HEK293 (cell line): ENCODE results near the gene GLRA3.

Experiments used
- CTCF ChIA-PET: fragments of 350-600 bp; formaldehyde crosslinking; extraction: SDS; loops from one replicate; lab custom pipeline; 2021; ENCODE audit warnings: antibody characterized with exemption; lab: Yijun Ruan, JAX
- POLR2A ChIA-PET: fragments of 300-600 bp; formaldehyde crosslinking; extraction: SDS; loops from one replicate; lab custom pipeline; 2020; ENCODE audit warnings: antibody characterized with exemption, inconsistent platforms; lab: Yijun Ruan, JAX
- H3K27ac ChIP-seq: fragments of 200-500 bp; sonication (Bioruptor generic); 2 replicates; pipeline ENCODE4 v1.5.1; 2014; ENCODE audit warnings: low read depth, low read length, control low read depth, inconsistent platforms; ENCODE audit errors: extremely low read depth
- H3K36me3 ChIP-seq, 2 experiments: fragments of 200-500 bp in 1 of 2; sonication (Bioruptor generic) in 1 of 2; 1 replicate in 1 of 2; 2 replicates in 1 of 2; pipeline ENCODE4 v1.5.1; 2014 to 2017; ENCODE audit warnings: inconsistent platforms in 2 of 2, low read length in 2 of 2; ENCODE audit not compliant: control insufficient read depth in 2 of 2, insufficient read depth in 1 of 2
- H3K4me1 ChIP-seq: fragments of 200-500 bp; sonication (Bioruptor generic); 2 replicates; pipeline ENCODE4 v1.5.1; 2014; ENCODE audit warnings: mild to moderate bottlenecking, low read length, inconsistent platforms; ENCODE audit not compliant: control insufficient read depth, insufficient read depth
- H3K4me3 ChIP-seq: 2 replicates; pipeline ENCODE4 v1.5.1; 2011; ENCODE audit warnings: low read depth, mild to moderate bottlenecking, control low read depth, low read length, moderate library complexity
- H3K9me3 ChIP-seq: fragments of 200-500 bp; sonication (Bioruptor generic); 2 replicates; pipeline ENCODE4 v1.5.1; 2014; ENCODE audit warnings: low read depth, low read length, inconsistent platforms; ENCODE audit not compliant: control insufficient read depth, insufficient read depth
- BCL11A ChIP-seq: fragments of 450-650 bp; formaldehyde crosslinking; IDR thresholded peaks from 2 replicates; pipeline ENCODE4 v1.5.1; 2016; ENCODE audit warnings: low read depth, missing biosample characterization, missing genetic modification characterization
- BCL6B ChIP-seq: fragments of 450-650 bp; formaldehyde crosslinking; IDR thresholded peaks from 2 replicates; pipeline ENCODE4 v1.5.1; 2017; ENCODE audit warnings: missing biosample characterization, missing genetic modification characterization
- KLF10 ChIP-seq: fragments of 450-650 bp; IDR thresholded peaks from 2 replicates; pipeline ENCODE4 v1.5.1; 2018; ENCODE audit warnings: missing biosample characterization, mild to moderate bottlenecking, missing genetic modification characterization
- OVOL3 ChIP-seq: fragments of 450-650 bp; formaldehyde crosslinking; IDR thresholded peaks from 2 replicates; pipeline ENCODE4 v1.5.1; 2016; ENCODE audit warnings: missing biosample characterization, missing genetic modification characterization
- SP2 ChIP-seq: fragments of 450-650 bp; formaldehyde crosslinking; IDR thresholded peaks from 2 replicates; pipeline ENCODE4 v1.5.1; 2016; ENCODE audit warnings: missing biosample characterization, missing genetic modification characterization
- ZBTB7A ChIP-seq: fragments of 450-650 bp; formaldehyde crosslinking; IDR thresholded peaks from 2 replicates; pipeline ENCODE4 v1.5.1; 2016; ENCODE audit warnings: low read depth, missing biosample characterization, missing genetic modification characterization
- ZNF157 ChIP-seq: fragments of 450-650 bp; formaldehyde crosslinking; IDR thresholded peaks from 2 replicates; pipeline ENCODE4 v1.5.1; 2016; ENCODE audit warnings: missing biosample characterization, missing genetic modification characterization
- ZNF2 ChIP-seq: fragments of 450-650 bp; formaldehyde crosslinking; IDR thresholded peaks from 2 replicates; pipeline ENCODE4 v1.5.1; 2016; ENCODE audit warnings: missing biosample characterization, missing genetic modification characterization
- ZNF214 ChIP-seq: fragments of 450-650 bp; formaldehyde crosslinking; IDR thresholded peaks from 2 replicates; pipeline ENCODE4 v1.5.1; 2017; ENCODE audit warnings: missing biosample characterization, mild to moderate bottlenecking, missing genetic modification characterization, borderline replicate concordance
- ZNF23 ChIP-seq: fragments of 450-650 bp; formaldehyde crosslinking; IDR thresholded peaks from 2 replicates; pipeline ENCODE4 v1.5.1; 2016; ENCODE audit warnings: missing biosample characterization, missing genetic modification characterization, borderline replicate concordance
- ZNF239 ChIP-seq: fragments of 450-650 bp; formaldehyde crosslinking; IDR thresholded peaks from 2 replicates; pipeline ENCODE4 v1.5.1; 2016; ENCODE audit warnings: missing biosample characterization, missing genetic modification characterization
- ZNF24 ChIP-seq: fragments of 450-650 bp; formaldehyde crosslinking; IDR thresholded peaks from 2 replicates; pipeline ENCODE4 v1.5.1; 2016; ENCODE audit warnings: missing biosample characterization, missing genetic modification characterization
- ZNF529 ChIP-seq: fragments of 450-650 bp; formaldehyde crosslinking; IDR thresholded peaks from 2 replicates; pipeline ENCODE4 v1.5.1; 2017; ENCODE audit warnings: missing genetic modification characterization, missing biosample characterization; ENCODE audit not compliant: insufficient replicate concordance
- ZNF549 ChIP-seq: fragments of 450-650 bp; IDR thresholded peaks from 2 replicates; pipeline ENCODE4 v1.5.1; 2018; ENCODE audit warnings: missing biosample characterization, missing genetic modification characterization, mild to moderate bottlenecking, inconsistent platforms, moderate library complexity
- ZNF560 ChIP-seq: fragments of 450-650 bp; formaldehyde crosslinking; IDR thresholded peaks from 2 replicates; pipeline ENCODE4 v1.5.1; 2017; ENCODE audit warnings: missing biosample characterization, missing genetic modification characterization, borderline replicate concordance
- ZNF596 ChIP-seq: fragments of 450-650 bp; IDR thresholded peaks from 2 replicates; pipeline ENCODE4 v1.5.0; 2018; ENCODE audit warnings: missing biosample characterization, mild to moderate bottlenecking, missing genetic modification characterization, moderate library complexity
- ZNF621 ChIP-seq: fragments of 450-650 bp; formaldehyde crosslinking; IDR thresholded peaks from 2 replicates; pipeline ENCODE4 v1.5.1; 2017; ENCODE audit warnings: missing biosample characterization, missing genetic modification characterization
- ZNF626 ChIP-seq: fragments of 450-650 bp; sonication (Bioruptor Pico); formaldehyde crosslinking; IDR thresholded peaks from 2 replicates; pipeline ENCODE4 v1.5.1; 2018; ENCODE audit warnings: missing biosample characterization, missing genetic modification characterization, inconsistent platforms
- ZNF670 ChIP-seq: fragments of 450-650 bp; formaldehyde crosslinking; IDR thresholded peaks from 2 replicates; pipeline ENCODE4 v1.5.1; 2016; ENCODE audit warnings: missing biosample characterization, missing genetic modification characterization, low read depth
- ZNF677 ChIP-seq: fragments of 450-650 bp; IDR thresholded peaks from 2 replicates; pipeline ENCODE4 v1.5.0; 2018; ENCODE audit warnings: missing biosample characterization, mild to moderate bottlenecking, missing genetic modification characterization, moderate library complexity
- ZNF837 ChIP-seq: fragments of 450-650 bp; formaldehyde crosslinking; IDR thresholded peaks from 2 replicates; pipeline ENCODE4 v1.5.1; 2016; ENCODE audit warnings: missing biosample characterization, missing genetic modification characterization
- ZSCAN4 ChIP-seq: fragments of 450-650 bp; formaldehyde crosslinking; IDR thresholded peaks from 2 replicates; pipeline ENCODE4 v1.5.1; 2017; ENCODE audit warnings: missing biosample characterization, missing genetic modification characterization
- TF ChIP-seq, protein P1 (sequence below): fragments of 450-650 bp; formaldehyde crosslinking; conservative IDR thresholded peaks from 2 replicates; pipeline ENCODE4 v1.5.1; 2016; ENCODE audit warnings: low read depth, missing biosample characterization, missing genetic modification characterization
- TF ChIP-seq, protein P2 (sequence below): fragments of 450-650 bp; formaldehyde crosslinking; IDR thresholded peaks from 2 replicates; pipeline ENCODE4 v1.5.1; 2016; ENCODE audit warnings: missing biosample characterization, missing genetic modification characterization

The GLRA3 gene

DNA sequence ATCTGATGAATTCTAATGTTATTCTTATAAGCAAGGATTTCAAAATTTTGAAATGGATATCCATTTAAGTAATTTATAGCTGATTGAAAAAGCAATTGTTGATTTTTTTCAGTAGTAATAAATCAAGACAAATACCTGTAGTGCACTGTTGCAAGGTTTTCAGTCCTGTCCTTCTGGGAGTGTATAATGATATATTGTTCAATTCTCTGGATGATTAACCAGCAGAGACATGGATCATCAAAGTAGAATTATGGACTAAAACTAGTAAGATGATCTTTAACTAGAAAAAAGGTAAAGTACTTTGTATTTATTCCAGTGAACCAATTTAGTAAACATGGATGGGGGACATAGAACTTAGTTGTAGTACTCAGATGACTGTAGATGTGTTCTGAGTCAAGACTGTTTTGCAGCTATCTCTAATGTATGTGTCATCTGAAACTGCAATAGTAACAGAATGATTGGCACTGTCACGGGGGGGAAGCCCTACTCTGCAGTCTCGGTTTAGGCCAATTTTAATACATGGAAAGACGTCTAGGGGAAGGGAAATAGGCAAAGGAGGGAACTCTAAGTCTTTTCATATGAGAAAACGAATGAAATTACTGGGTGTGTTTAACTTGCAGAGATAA lies 121.9 kb downstream of the GLRA3 start (continued):
- TF ChIP-seq, protein P1, sequence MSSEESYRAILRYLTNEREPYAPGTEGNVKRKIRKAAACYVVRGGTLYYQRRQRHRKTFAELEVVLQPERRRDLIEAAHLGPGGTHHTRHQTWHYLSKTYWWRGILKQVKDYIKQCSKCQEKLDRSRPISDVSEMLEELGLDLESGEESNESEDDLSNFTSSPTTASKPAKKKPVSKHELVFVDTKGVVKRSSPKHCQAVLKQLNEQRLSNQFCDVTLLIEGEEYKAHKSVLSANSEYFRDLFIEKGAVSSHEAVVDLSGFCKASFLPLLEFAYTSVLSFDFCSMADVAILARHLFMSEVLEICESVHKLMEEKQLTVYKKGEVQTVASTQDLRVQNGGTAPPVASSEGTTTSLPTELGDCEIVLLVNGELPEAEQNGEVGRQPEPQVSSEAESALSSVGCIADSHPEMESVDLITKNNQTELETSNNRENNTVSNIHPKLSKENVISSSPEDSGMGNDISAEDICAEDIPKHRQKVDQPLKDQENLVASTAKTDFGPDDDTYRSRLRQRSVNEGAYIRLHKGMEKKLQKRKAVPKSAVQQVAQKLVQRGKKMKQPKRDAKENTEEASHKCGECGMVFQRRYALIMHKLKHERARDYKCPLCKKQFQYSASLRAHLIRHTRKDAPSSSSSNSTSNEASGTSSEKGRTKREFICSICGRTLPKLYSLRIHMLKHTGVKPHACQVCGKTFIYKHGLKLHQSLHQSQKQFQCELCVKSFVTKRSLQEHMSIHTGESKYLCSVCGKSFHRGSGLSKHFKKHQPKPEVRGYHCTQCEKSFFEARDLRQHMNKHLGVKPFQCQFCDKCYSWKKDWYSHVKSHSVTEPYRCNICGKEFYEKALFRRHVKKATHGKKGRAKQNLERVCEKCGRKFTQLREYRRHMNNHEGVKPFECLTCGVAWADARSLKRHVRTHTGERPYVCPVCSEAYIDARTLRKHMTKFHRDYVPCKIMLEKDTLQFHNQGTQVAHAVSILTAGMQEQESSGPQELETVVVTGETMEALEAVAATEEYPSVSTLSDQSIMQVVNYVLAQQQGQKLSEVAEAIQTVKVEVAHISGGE (tag by site-specific recombination) = no peak
- no peak for TF ChIP-seq BCL11A

DNA sequence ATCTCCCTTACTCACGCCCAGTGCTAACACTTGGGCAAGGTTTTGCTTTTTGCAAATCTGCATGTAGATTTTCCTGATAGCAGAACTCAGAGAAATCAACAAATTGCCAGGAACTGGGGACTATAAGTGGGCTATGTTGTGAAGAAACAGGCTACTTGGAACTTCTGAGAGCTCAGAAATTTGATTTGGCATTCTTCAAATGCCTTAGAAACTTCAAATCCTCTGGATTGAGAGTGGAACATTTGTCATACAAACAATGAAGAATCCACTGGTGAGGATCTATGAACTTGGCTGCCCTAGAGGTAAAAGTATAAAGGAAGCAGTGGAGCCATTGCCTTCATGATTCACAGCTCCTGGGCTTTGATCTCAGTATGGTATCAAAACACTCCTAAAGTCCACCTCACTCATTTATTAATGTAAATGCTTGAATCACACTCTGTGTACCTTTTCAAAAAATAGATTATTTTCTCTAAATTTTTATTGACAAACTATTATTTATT lies 126.0 kb downstream of the GLRA3 start:
- no peaks in the 10 kb centered on the region for H3K36me3 ChIP-seq
- CTCF ChIA-PET = no interaction called here
- no peaks in the 10 kb centered on the region for H3K4me1 ChIP-seq
- TF ChIP-seq ZNF2 (no peak), ZNF560 (tag by site-specific recombination) (no peak), ZNF239 (tag by site-specific recombination) (no peak), ZSCAN4 (no peak), ZNF596 (tag by site-specific recombination) (no peak), SP2 (tag by site-specific recombination) (no peak), ZNF214 (tag by site-specific recombination) (no peak), ZNF677 (tag by site-specific recombination) (no peak), ZNF24 (tag by site-specific recombination) (no peak), ZNF837 (tag by site-specific recombination) (no peak), BCL6B (no peak), OVOL3 (tag by site-specific recombination) (no peak), ZNF23 (tag by site-specific recombination) (no peak), ZBTB7A (no peak), KLF10 (tag by site-specific recombination) (no peak), ZNF670 (no peak)
- H3K9me3 ChIP-seq = no peaks in the 10 kb centered on the region
- no peak overlapping the region for H3K4me3 ChIP-seq
- POLR2A ChIA-PET = no interaction called here
- H3K27ac ChIP-seq = no peak overlapping the region

DNA sequence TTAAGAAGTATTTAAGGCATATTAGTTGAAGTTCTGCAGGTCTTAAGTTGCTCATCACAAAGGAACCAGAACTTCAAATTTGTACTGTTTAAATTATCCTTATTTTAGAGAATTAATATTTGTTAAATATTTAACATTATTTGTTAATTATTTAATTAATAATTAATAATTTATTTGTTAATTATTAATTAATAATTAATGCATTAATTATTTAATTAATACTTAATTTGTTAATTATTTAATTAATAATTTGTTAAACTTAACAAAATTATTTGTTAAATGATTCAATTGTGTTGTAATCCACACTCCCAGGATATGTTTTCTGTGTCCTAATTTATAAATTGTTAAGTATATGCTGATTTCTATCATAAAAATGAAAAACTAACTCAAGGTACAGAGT lies 129.4 kb downstream of the GLRA3 start:
- Histone ChIP-seq H3K4me1 (no peaks in the 10 kb centered on the region), H3K4me3 (no peak overlapping the region), H3K27ac (no peak overlapping the region), H3K36me3 (no peaks in the 10 kb centered on the region), H3K9me3 (no peaks in the 10 kb centered on the region)
- ChIA-PET POLR2A (no interaction called here), CTCF (no interaction called here)
- TF ChIP-seq ZNF157 (tag by site-specific recombination) (no peak), ZNF621 (tag by site-specific recombination) (no peak), ZNF626 (tag by site-specific recombination) (no peak), ZNF549 (tag by site-specific recombination) (no peak), ZNF529 (tag by site-specific recombination) (no peak)
- TF ChIP-seq, protein P2, sequence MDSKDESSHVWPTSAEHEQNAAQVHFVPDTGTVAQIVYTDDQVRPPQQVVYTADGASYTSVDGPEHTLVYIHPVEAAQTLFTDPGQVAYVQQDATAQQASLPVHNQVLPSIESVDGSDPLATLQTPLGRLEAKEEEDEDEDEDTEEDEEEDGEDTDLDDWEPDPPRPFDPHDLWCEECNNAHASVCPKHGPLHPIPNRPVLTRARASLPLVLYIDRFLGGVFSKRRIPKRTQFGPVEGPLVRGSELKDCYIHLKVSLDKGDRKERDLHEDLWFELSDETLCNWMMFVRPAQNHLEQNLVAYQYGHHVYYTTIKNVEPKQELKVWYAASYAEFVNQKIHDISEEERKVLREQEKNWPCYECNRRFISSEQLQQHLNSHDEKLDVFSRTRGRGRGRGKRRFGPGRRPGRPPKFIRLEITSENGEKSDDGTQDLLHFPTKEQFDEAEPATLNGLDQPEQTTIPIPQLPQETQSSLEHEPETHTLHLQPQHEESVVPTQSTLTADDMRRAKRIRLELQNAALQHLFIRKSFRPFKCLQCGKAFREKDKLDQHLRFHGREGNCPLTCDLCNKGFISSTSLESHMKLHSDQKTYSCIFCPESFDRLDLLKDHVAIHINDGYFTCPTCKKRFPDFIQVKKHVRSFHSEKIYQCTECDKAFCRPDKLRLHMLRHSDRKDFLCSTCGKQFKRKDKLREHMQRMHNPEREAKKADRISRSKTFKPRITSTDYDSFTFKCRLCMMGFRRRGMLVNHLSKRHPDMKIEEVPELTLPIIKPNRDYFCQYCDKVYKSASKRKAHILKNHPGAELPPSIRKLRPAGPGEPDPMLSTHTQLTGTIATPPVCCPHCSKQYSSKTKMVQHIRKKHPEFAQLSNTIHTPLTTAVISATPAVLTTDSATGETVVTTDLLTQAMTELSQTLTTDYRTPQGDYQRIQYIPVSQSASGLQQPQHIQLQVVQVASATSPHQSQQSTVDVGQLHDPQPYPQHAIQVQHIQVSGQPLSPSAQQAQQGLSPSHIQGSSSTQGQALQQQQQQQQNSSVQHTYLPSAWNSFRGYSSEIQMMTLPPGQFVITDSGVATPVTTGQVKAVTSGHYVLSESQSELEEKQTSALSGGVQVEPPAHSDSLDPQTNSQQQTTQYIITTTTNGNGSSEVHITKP (tag by site-specific recombination) = no peak
